ENCODE results near the gene TARDBP. TPM values are rescaled to one million over a fixed set of nuclear protein-coding genes. Genes with fewer than 3 reads are reported as not detected.
"Not testable (repeated sequence)": the region's sequence is repeated elsewhere in the genome, so short reads cannot be mapped to it uniquely, and the experiment has no call there.

The TARDBP gene
- total and polyA plus RNA-seq, 5 experiments from 2014 or later = 46.6 to 211 (median 65.2) TPM

GRCh38 chr1:11013160-11013531 is 692 bp downstream of the TARDBP start:
- no peaks in the 10 kb centered on the region for H3K9me3 Mint-ChIP-seq
- H3K4me3 Mint-ChIP-seq = peak overlapping the region; percentile 84 to 96 (median 90)
- peaks cover 0 to 50% (median 20%) of the 10 kb centered on the region in 3 donors for H3K36me3 Mint-ChIP-seq
- peak overlapping the region; percentile 88 to 98 (median 94) for H3K27ac Mint-ChIP-seq
- ATAC-seq (no peak), DNase-seq (no peak)
- POLR2A ChIA-PET = interaction anchor here (0.6 to 2.3 kb wide), 8 partner anchors 11 to 519 kb away, joined by 3 to 21 read pairs (median 3); partner anchors contain the start of genes EXOSC10, MTOR and SRM
- peaks cover 6 to 45% (median 38%) of the 10 kb centered on the region in 4 donors for H3K4me1 Mint-ChIP-seq
- no peaks in the 10 kb centered on the region for H3K27me3 Mint-ChIP-seq

GRCh38 chr1:11019358-11019757 is 6.9 kb downstream of the TARDBP start:
- ATAC-seq, H3K4me3 Mint-ChIP-seq, DNase-seq, H3K27ac Mint-ChIP-seq, H3K9me3 Mint-ChIP-seq, H3K27me3 Mint-ChIP-seq, POLR2A ChIA-PET: not testable (repeated sequence)
- H3K4me1 Mint-ChIP-seq = peaks cover 18 to 60% (median 43%) of the 10 kb centered on the region in 4 donors
- peaks cover 11 to 96% (median 36%) of the 10 kb centered on the region in 3 donors for H3K36me3 Mint-ChIP-seq

- Mint-ChIP-seq H3K27me3 (no peaks in the 10 kb centered on the region), H3K27ac (no peak overlapping the region), H3K36me3 (peaks cover 11 to 96% (median 31%) of the 10 kb centered on the region in 3 donors), H3K9me3 (no peaks in the 10 kb centered on the region), H3K4me1 (peaks cover 19 to 58% (median 38%) of the 10 kb centered on the region in 4 donors), H3K4me3 (no peak overlapping the region)
- ATAC-seq (no peak), DNase-seq (no peak)
- POLR2A ChIA-PET = interaction anchor here (0.7 to 1.0 kb wide), 2 partner anchors 8 to 15 kb away, joined by 3 to 5 read pairs; partner anchors contain the start of gene TARDBP
These were observed 7.5 kb downstream of the TARDBP start for GRCh38 chr1:11019971-11020370.

- Mint-ChIP-seq H3K9me3 (no peaks in the 10 kb centered on the region), H3K27ac (peak overlapping the region in 2 of 10 donors; percentile 0 to 39), H3K27me3 (no peaks in the 10 kb centered on the region), H3K4me3 (no peak overlapping the region), H3K4me1 (peaks cover 18 to 41% (median 31%) of the 10 kb centered on the region in 4 donors), H3K36me3 (peaks cover 11 to 98% (median 25%) of the 10 kb centered on the region in 3 donors)
- ATAC-seq = no peak
- POLR2A ChIA-PET = no interaction called here
- no peak for DNase-seq
These were observed 10.7 kb downstream of the TARDBP start for GRCh38 chr1:11023201-11023600.

- ATAC-seq = no peak
- DNase-seq = no peak
- H3K27me3 Mint-ChIP-seq = no peaks in the 10 kb centered on the region
- H3K4me1 Mint-ChIP-seq = peaks cover 13 to 35% (median 24%) of the 10 kb centered on the region in 4 donors
- H3K4me3 Mint-ChIP-seq = no peak overlapping the region
- peaks cover 11 to 87% (median 20%) of the 10 kb centered on the region in 3 donors for H3K36me3 Mint-ChIP-seq
- H3K9me3 Mint-ChIP-seq = no peaks in the 10 kb centered on the region
- H3K27ac Mint-ChIP-seq = peak overlapping the region in 5 of 10 donors; percentile 7 to 53 (median 31)
- POLR2A ChIA-PET = interaction anchor here (0.7 kb wide), 1 partner anchor 11 kb away, joined by 3 read pairs; no protein-coding TSS in a partner anchor
These were observed 11.9 kb downstream of the TARDBP start for GRCh38 chr1:11024154-11024873.

GRCh38 chr1:11024874-11025203 is 12.4 kb downstream of the TARDBP start:
- no peaks in the 10 kb centered on the region for H3K27me3 Mint-ChIP-seq
- H3K4me3 Mint-ChIP-seq = no peak overlapping the region
- H3K4me1 Mint-ChIP-seq = peaks cover 13 to 35% (median 23%) of the 10 kb centered on the region in 4 donors
- ATAC-seq (no peak), DNase-seq (no peak)
- H3K36me3 Mint-ChIP-seq = peaks cover 11 to 86% (median 20%) of the 10 kb centered on the region in 3 donors
- H3K9me3 Mint-ChIP-seq = no peaks in the 10 kb centered on the region
- POLR2A ChIA-PET = interaction anchor here (0.7 kb wide), 1 partner anchor 12 kb away, joined by 3 read pairs; no protein-coding TSS in a partner anchor
- peak overlapping the region in 3 of 10 donors; percentile 7 to 68 (median 31) for H3K27ac Mint-ChIP-seq

GRCh38 chr1:11025618-11026017 is 13.2 kb downstream of the TARDBP start:
- H3K27me3 Mint-ChIP-seq = no peaks in the 10 kb centered on the region
- ATAC-seq (no peak), DNase-seq (no peak)
- POLR2A ChIA-PET = no interaction called here
- peaks cover 11 to 83% (median 18%) of the 10 kb centered on the region in 3 donors for H3K36me3 Mint-ChIP-seq
- H3K4me1 Mint-ChIP-seq = peaks cover 13 to 35% (median 22%) of the 10 kb centered on the region in 4 donors
- H3K27ac Mint-ChIP-seq = peak overlapping the region in 1 of 10 donors; percentile 50
- no peak overlapping the region for H3K4me3 Mint-ChIP-seq
- H3K9me3 Mint-ChIP-seq = no peaks in the 10 kb centered on the region

GRCh38 chr1:11026052-11026451 is 13.6 kb downstream of the TARDBP start:
- Mint-ChIP-seq H3K27ac (peak overlapping the region in 2 of 10 donors; percentile 34 to 50), H3K36me3 (peaks cover 11 to 83% (median 18%) of the 10 kb centered on the region in 3 donors), H3K9me3 (no peaks in the 10 kb centered on the region), H3K4me1 (peaks cover 13 to 35% (median 24%) of the 10 kb centered on the region in 4 donors), H3K27me3 (no peaks in the 10 kb centered on the region), H3K4me3 (no peak overlapping the region)
- ATAC-seq (no peak), DNase-seq (no peak)
- POLR2A ChIA-PET = no interaction called here

- ATAC-seq (peak in 1 of 2 donors; percentile 10), DNase-seq (no peak)
- H3K4me1 Mint-ChIP-seq = peaks cover 11 to 33% (median 21%) of the 10 kb centered on the region in 4 donors
- H3K4me3 Mint-ChIP-seq = no peak overlapping the region
- no peaks in the 10 kb centered on the region for H3K9me3 Mint-ChIP-seq
- POLR2A ChIA-PET = no interaction called here
- H3K36me3 Mint-ChIP-seq = peaks cover 10 to 74% (median 12%) of the 10 kb centered on the region in 3 donors
- H3K27me3 Mint-ChIP-seq = no peaks in the 10 kb centered on the region
- H3K27ac Mint-ChIP-seq = peak overlapping the region in 4 of 10 donors; percentile 22 to 42 (median 30)
These were observed 14.4 kb downstream of the TARDBP start for GRCh38 chr1:11026903-11027302.

GRCh38 chr1:11027316-11027715 is 14.9 kb downstream of the TARDBP start:
- H3K36me3 Mint-ChIP-seq = peaks cover 7 to 70% (median 8%) of the 10 kb centered on the region in 3 donors
- no peak for ATAC-seq

GRCh38 chr1:11028018-11028417 is 15.6 kb downstream of the TARDBP start:
- no peak for ATAC-seq
- H3K27ac Mint-ChIP-seq = peak overlapping the region in 2 of 10 donors; percentile 40 to 48
- H3K9me3 Mint-ChIP-seq = no peaks in the 10 kb centered on the region
- H3K27me3 Mint-ChIP-seq = no peaks in the 10 kb centered on the region
- H3K4me1 Mint-ChIP-seq = peaks cover 7 to 24% (median 15%) of the 10 kb centered on the region in 4 donors
- peaks cover 4 to 63% (median 5%) of the 10 kb centered on the region in 3 donors for H3K36me3 Mint-ChIP-seq
- no peak overlapping the region for H3K4me3 Mint-ChIP-seq
- POLR2A ChIA-PET = no interaction called here
- DNase-seq = no peak

More at GRCh38 chr1:11027316-11027715, 14.9 kb downstream of the TARDBP start:
- Mint-ChIP-seq H3K27ac (peak overlapping the region in 3 of 10 donors; percentile 6 to 48 (median 22)), H3K4me1 (peaks cover 9 to 29% (median 17%) of the 10 kb centered on the region in 4 donors), H3K9me3 (no peaks in the 10 kb centered on the region), H3K27me3 (no peaks in the 10 kb centered on the region), H3K4me3 (no peak overlapping the region)
- no peak for DNase-seq
- POLR2A ChIA-PET = no interaction called here

GRCh38 chr1:11030865-11031264 is 18.4 kb downstream of the TARDBP start:
- peak overlapping the region in 1 of 10 donors; percentile 20 for H3K4me3 Mint-ChIP-seq
- ATAC-seq (peak in 1 of 2 donors; percentile 19), DNase-seq (no peak)
- H3K36me3 Mint-ChIP-seq = peaks cover 0 to 35% (median 2%) of the 10 kb centered on the region in 3 donors
- H3K4me1 Mint-ChIP-seq = peaks cover 0 to 14% (median 4%) of the 10 kb centered on the region in 4 donors
- peak overlapping the region in 3 of 10 donors; percentile 32 to 70 (median 43) for H3K27ac Mint-ChIP-seq
- POLR2A ChIA-PET = interaction anchor here (1.9 kb wide), 1 partner anchor 68 kb away, joined by 5 read pairs; the partner anchor contains the start of gene EXOSC10
- no peaks in the 10 kb centered on the region for H3K9me3 Mint-ChIP-seq
- H3K27me3 Mint-ChIP-seq = no peaks in the 10 kb centered on the region
